Fibroblast of mammary gland (primary cell): ENCODE results near the gene PDE8A.

Experiments used
- DNase-seq: peaks from one replicate; pipeline ENCODE4 v3.0.0-alpha.2; 2010; ENCODE audit warnings: low read depth
- H3K4me3 ChIP-seq: 2 replicates; pipeline ENCODE4 v1.5.1; 2011; ENCODE audit warnings: low read depth, mild to moderate bottlenecking, low read length, moderate library complexity; ENCODE audit not compliant: control insufficient read depth
- CTCF ChIP-seq: conservative IDR thresholded peaks from 2 replicates; pipeline ENCODE4 v1.5.1; 2011; ENCODE audit warnings: low read depth, low read length, inconsistent platforms; ENCODE audit not compliant: control insufficient read depth, insufficient read depth

Gene PDE8A

GRCh38 chr15:85031086-85031943, 49.7 kb downstream of the PDE8A start:
- TF ChIP-seq CTCF, result no peak
- no peak overlapping the region for H3K4me3 ChIP-seq
- DNase-seq, result no peak

GRCh38 chr15:85031944-85032558, 50.4 kb downstream of the PDE8A start:
- no peak for TF ChIP-seq CTCF
- no peak for DNase-seq
- H3K4me3 ChIP-seq, result no peak overlapping the region

GRCh38 chr15:85033148-85033547, 51.5 kb downstream of the PDE8A start:
- no peak overlapping the region for H3K4me3 ChIP-seq
- TF ChIP-seq CTCF, result no peak
- DNase-seq, result no peak

- no peak for DNase-seq
- TF ChIP-seq CTCF, result no peak
These were observed 52.6 kb downstream of the PDE8A start for GRCh38 chr15:85034276-85034675.

GRCh38 chr15:85035980-85036379, 54.3 kb downstream of the PDE8A start:
- TF ChIP-seq CTCF, result no peak
- H3K4me3 ChIP-seq, result no peak overlapping the region
- no peak for DNase-seq

More at GRCh38 chr15:85034276-85034675, 52.6 kb downstream of the PDE8A start:
- no peak overlapping the region for H3K4me3 ChIP-seq

GRCh38 chr15:85036716-85037115, 55.1 kb downstream of the PDE8A start:
- DNase-seq, result no peak
- no peak for TF ChIP-seq CTCF

GRCh38 chr15:85037641-85038040, 56.0 kb downstream of the PDE8A start:
- TF ChIP-seq CTCF, result no peak
- DNase-seq, result no peak
- no peak overlapping the region for H3K4me3 ChIP-seq

More at GRCh38 chr15:85036716-85037115, 55.1 kb downstream of the PDE8A start:
- no peak overlapping the region for H3K4me3 ChIP-seq
